OCI-LY1 (cell line): ENCODE results near the gene DDIT4L.

Experiments
- H2AFZ ChIP-seq: fragments of 200-600 bp; sonication (generic), shearing (Covaris generic); 2 replicates; pipeline ENCODE4 v1.6.0; 2014; ENCODE audit warnings: antibody characterized with exemption, mild to moderate bottlenecking, low read length
- H3F3A ChIP-seq: fragments of 200-600 bp; sonication (generic), shearing (Covaris generic); 2 replicates; pipeline ENCODE4 v1.6.0; 2014; ENCODE audit warnings: mild to moderate bottlenecking, antibody characterized with exemption, low read length, moderate library complexity; ENCODE audit not compliant: insufficient read depth
- H3K27ac ChIP-seq: fragments of 200-600 bp; sonication (generic); 2 replicates; pipeline ENCODE4 v1.5.1; 2014; ENCODE audit warnings: low read length, mixed run types, mild to moderate bottlenecking, low read depth; ENCODE audit not compliant: poor library complexity, severe bottlenecking
- H3K27me3 ChIP-seq: fragments of 200-600 bp; sonication (generic); 2 replicates; pipeline ENCODE4 v1.6.0; 2014; ENCODE audit warnings: antibody characterized with exemption, mild to moderate bottlenecking, low read length, moderate library complexity; ENCODE audit not compliant: insufficient read depth
- H3K36me3 ChIP-seq: fragments of 200-600 bp; sonication (generic); 2 replicates; pipeline ENCODE4 v1.6.1; 2014; ENCODE audit warnings: mild to moderate bottlenecking, antibody characterized with exemption, low read length, moderate library complexity, mixed read lengths; ENCODE audit not compliant: insufficient read depth
- H3K4me1 ChIP-seq: fragments of 200-600 bp; sonication (generic); 2 replicates; pipeline ENCODE4 v1.5.1; 2014; ENCODE audit warnings: mild to moderate bottlenecking, low read length, moderate library complexity; ENCODE audit not compliant: insufficient read depth, severe bottlenecking
- H3K4me2 ChIP-seq: fragments of 200-600 bp; sonication (generic), shearing (Covaris generic); 2 replicates; pipeline ENCODE4 v1.6.1; 2014; ENCODE audit warnings: low read length
- H3K4me3 ChIP-seq: fragments of 200-600 bp; sonication (generic); 2 replicates; pipeline ENCODE4 v1.5.1; 2014; ENCODE audit warnings: low read length, low read depth, mild to moderate bottlenecking, mixed read lengths; ENCODE audit not compliant: poor library complexity, severe bottlenecking
- H3K79me2 ChIP-seq: fragments of 200-600 bp; shearing (Covaris generic); 2 replicates; pipeline ENCODE4 v1.6.1; 2016; ENCODE audit warnings: mixed run types, low read length, mixed read lengths; ENCODE audit not compliant: insufficient read depth
- H3K9ac ChIP-seq: fragments of 200-600 bp; sonication (generic), shearing (Covaris generic); 2 replicates; pipeline ENCODE4 v1.6.1; 2014; ENCODE audit warnings: mild to moderate bottlenecking, low read length, mixed read lengths
- H3K9me2 ChIP-seq: fragments of 200-600 bp; sonication (generic), shearing (Covaris generic); 2 replicates; pipeline ENCODE4 v1.6.1; 2014; ENCODE audit warnings: low read depth, mild to moderate bottlenecking, low read length, mixed read lengths
- H3K9me3 ChIP-seq: fragments of 200-600 bp; shearing (Covaris generic); 2 replicates; pipeline ENCODE4 v1.6.1; 2014; ENCODE audit warnings: low read length, mixed read lengths
- H4K20me1 ChIP-seq: fragments of 200-600 bp; sonication (generic), shearing (Covaris generic); 2 replicates; pipeline ENCODE4 v1.6.0; 2016; ENCODE audit warnings: mild to moderate bottlenecking, low read length; ENCODE audit not compliant: insufficient read depth
- CTCF ChIP-seq: fragments of 200-600 bp; sonication (generic), shearing (Covaris generic); IDR thresholded peaks from 2 replicates; pipeline ENCODE4 v1.5.1; 2017; ENCODE audit warnings: mild to moderate bottlenecking, antibody characterized with exemption, low read length, moderate library complexity, mixed read lengths
- EZH2 ChIP-seq: fragments of 200-600 bp; sonication (generic), shearing (Covaris generic); IDR thresholded peaks from 2 replicates; pipeline ENCODE4 v1.8.0; 2017; ENCODE audit warnings: borderline replicate concordance, mixed run types, mild to moderate bottlenecking, antibody characterized with exemption, low read length, moderate library complexity, mixed read lengths

DDIT4L gene

GRCh38 chr4:100169491-100170485 lies 20.5 kb downstream of the DDIT4L start:
- H3K9ac ChIP-seq = no peak overlapping the region
- no peaks in the 10 kb centered on the region for H4K20me1 ChIP-seq
- peaks cover 23% of the 10 kb centered on the region for H3K4me1 ChIP-seq
- no peak overlapping the region for H3K4me3 ChIP-seq
- H3K4me2 ChIP-seq = no peak overlapping the region
- H3K9me2 ChIP-seq = no peaks in the 10 kb centered on the region
- no peaks in the 10 kb centered on the region for H3K9me3 ChIP-seq
- H3K27me3 ChIP-seq = no peaks in the 10 kb centered on the region
- H3K27ac ChIP-seq = no peak overlapping the region
- TF ChIP-seq EZH2 (no peak), CTCF (no peak)
- H3F3A ChIP-seq = no peaks in the 10 kb centered on the region
- no peaks in the 10 kb centered on the region for H3K79me2 ChIP-seq
- H3K36me3 ChIP-seq = no peaks in the 10 kb centered on the region
- H2AFZ ChIP-seq = no peak overlapping the region

- no peaks in the 10 kb centered on the region for H3K27me3 ChIP-seq
- H3K9me3 ChIP-seq = no peaks in the 10 kb centered on the region
- H4K20me1 ChIP-seq = no peaks in the 10 kb centered on the region
- TF ChIP-seq CTCF (no peak), EZH2 (no peak)
- H3K27ac ChIP-seq = no peak overlapping the region
- no peak overlapping the region for H2AFZ ChIP-seq
- H3F3A ChIP-seq = no peaks in the 10 kb centered on the region
- no peak overlapping the region for H3K9ac ChIP-seq
- no peaks in the 10 kb centered on the region for H3K79me2 ChIP-seq
- no peaks in the 10 kb centered on the region for H3K36me3 ChIP-seq
- no peaks in the 10 kb centered on the region for H3K9me2 ChIP-seq
- no peak overlapping the region for H3K4me2 ChIP-seq
- peaks cover 24% of the 10 kb centered on the region for H3K4me1 ChIP-seq
- no peak overlapping the region for H3K4me3 ChIP-seq
Measured at GRCh38 chr4:100168521-100168920, 21.7 kb downstream of the DDIT4L start.

GRCh38 chr4:100166297-100167039 lies 23.8 kb downstream of the DDIT4L start:
- Histone ChIP-seq H3K4me3 (no peak overlapping the region), H3K9me3 (no peaks in the 10 kb centered on the region), H2AFZ (no peak overlapping the region; the same call in 1 of the 2 replicates), H3K36me3 (no peaks in the 10 kb centered on the region), H3K79me2 (no peaks in the 10 kb centered on the region), H3K27me3 (no peaks in the 10 kb centered on the region), H3K9ac (no peak overlapping the region), H3F3A (no peaks in the 10 kb centered on the region), H4K20me1 (no peaks in the 10 kb centered on the region), H3K4me1 (peaks cover 24% of the 10 kb centered on the region), H3K9me2 (no peaks in the 10 kb centered on the region), H3K27ac (peak overlapping the region; percentile 63), H3K4me2 (peak overlapping the region; percentile 33; the same call in 1 of the 2 replicates)
- TF ChIP-seq EZH2 (no peak), CTCF (no peak)
